Stimulated activated CD8-positive, alpha-beta memory T cell treated with anti-CD3 and anti-CD28 coated beads, Interleukin-4, amount 100 ng/mL, for 24 hours (primary cell): ENCODE results near the gene RASGRP1.

ENCODE experiments used
- DNase-seq: peaks from one replicate; pipeline ENCODE4 v3.0.0-alpha.2; 2020; ENCODE audit warnings: low read depth

RASGRP1 gene

GRCh38 chr15:38504680-38505467 lies 59.7 kb downstream of the RASGRP1 start:
- DNase-seq: no peak

GRCh38 chr15:38503496-38503895 lies 61.1 kb downstream of the RASGRP1 start:
- no peak for DNase-seq

- no peak for DNase-seq
Observed at GRCh38 chr15:38499651-38500050, 65.0 kb downstream of the RASGRP1 start.

GRCh38 chr15:38496151-38496550 lies 68.5 kb downstream of the RASGRP1 start:
- DNase-seq: no peak

GRCh38 chr15:38490242-38490922 lies 74.2 kb downstream of the RASGRP1 start:
- DNase-seq: no peak

- no peak for DNase-seq
Observed at GRCh38 chr15:38487378-38487777, 77.2 kb downstream of the RASGRP1 start.

- no peak for DNase-seq
Observed at GRCh38 chr15:38486936-38487335, 77.7 kb downstream of the RASGRP1 start.

GRCh38 chr15:38482572-38482971 lies 82.0 kb downstream of the RASGRP1 start:
- no peak for DNase-seq

- DNase-seq: no peak
Observed at GRCh38 chr15:38481761-38482160, 82.9 kb downstream of the RASGRP1 start.

- DNase-seq: no peak
Observed at GRCh38 chr15:38481113-38481512, 83.5 kb downstream of the RASGRP1 start.

GRCh38 chr15:38479756-38480155 lies 84.9 kb downstream of the RASGRP1 start:
- DNase-seq: no peak

- DNase-seq: no peak
Observed at GRCh38 chr15:38479266-38479665, 85.3 kb downstream of the RASGRP1 start.

- no peak for DNase-seq
Observed at GRCh38 chr15:38477637-38478036, 87.0 kb downstream of the RASGRP1 start.

GRCh38 chr15:38476120-38476519 lies 88.5 kb downstream of the RASGRP1 start:
- no peak for DNase-seq

- DNase-seq: no peak
Observed at GRCh38 chr15:38475361-38475760, 89.3 kb downstream of the RASGRP1 start.

- no peak for DNase-seq
Observed at GRCh38 chr15:38474155-38474757, 90.4 kb downstream of the RASGRP1 start.

GRCh38 chr15:38471974-38472373 lies 92.6 kb downstream of the RASGRP1 start:
- DNase-seq: no peak

GRCh38 chr15:38470816-38471215 lies 93.8 kb downstream of the RASGRP1 start:
- DNase-seq: no peak

GRCh38 chr15:38464675-38465074 lies 99.9 kb downstream of the RASGRP1 start:
- DNase-seq: no peak

- DNase-seq: no peak
Observed at GRCh38 chr15:38463893-38464292, 100.7 kb downstream of the RASGRP1 start.

- DNase-seq: no peak
Observed at GRCh38 chr15:38461066-38461833, 103.4 kb downstream of the RASGRP1 start.

GRCh38 chr15:38460543-38460942 lies 104.1 kb downstream of the RASGRP1 start:
- no peak for DNase-seq
